Stomach (tissue), 9 donors: ENCODE measurements around the gene PMM2. TPM values are rescaled to one million over a fixed set of nuclear protein-coding genes. Genes with fewer than 3 reads are reported as not detected.

Experiments
- DNase-seq, 2 donors: peaks; one replicate each; pipeline versions ENCODE4 v3.0.0 to v3.0.0-alpha.2; 2013 to 2019
- H3K27ac ChIP-seq, 5 donors: fragments of 200-600 bp in 4 of 5; sonication (generic) in 4 of 5; one replicate each; pipeline ENCODE4 v1.5.1; 2013 to 2019; ENCODE audit warnings: mild to moderate bottlenecking in 1 of 5, moderate library complexity in 1 of 5
- H3K27me3 ChIP-seq, 3 donors: fragments of 200-600 bp; sonication (generic); one replicate each; pipeline ENCODE4 v1.5.1; 2017 to 2019; ENCODE audit warnings: mixed run types in 1 of 3
- H3K36me3 ChIP-seq, 4 donors: fragments of 200-600 bp; sonication (generic); 1 replicate in 3 of 4; 2 replicates in 1 of 4; pipeline ENCODE4 v1.5.1; 2016 to 2019
- H3K4me1 ChIP-seq, 4 donors: fragments of 200-600 bp; sonication (generic); one replicate each; pipeline ENCODE4 v1.5.1; 2016 to 2019
- H3K4me3 ChIP-seq, 4 donors: fragments of 200-600 bp; sonication (generic) in 3 of 4; one replicate each; pipeline ENCODE4 v1.5.1; 2016 to 2019; ENCODE audit warnings: mild to moderate bottlenecking in 1 of 4
- H3K9me3 ChIP-seq, 4 donors: fragments of 200-600 bp; sonication (generic); one replicate each; pipeline ENCODE4 v1.5.1; 2016 to 2019
- CTCF ChIP-seq, 7 experiments: fragments of 450-650 bp in 4 of 7; fragments of 200-600 bp in 3 of 7; sonication (generic) in 3 of 7; IDR thresholded peaks; one replicate each; pipeline ENCODE4 v1.5.1; 2016 to 2019; ENCODE audit warnings: antibody characterized with exemption in 7 of 7, control low read depth in 2 of 7, mild to moderate bottlenecking in 1 of 7
- EP300 ChIP-seq: sonication (generic); formaldehyde crosslinking; IDR thresholded peaks from one replicate; pipeline ENCODE4 v1.6.1; 2017; ENCODE audit warnings: antibody characterized with exemption
- POLR2A ChIP-seq, 4 donors: fragments of 450-650 bp; IDR thresholded peaks; one replicate each; pipeline ENCODE4 v1.6.1; 2016; ENCODE audit warnings: antibody characterized with exemption in 4 of 4, control low read depth in 2 of 4, mild to moderate bottlenecking in 1 of 4, moderate library complexity in 1 of 4
- POLR2AphosphoS5 ChIP-seq, 3 donors: sonication (generic); formaldehyde crosslinking; IDR thresholded peaks; one replicate each; pipeline ENCODE4 v1.6.1; 2016; ENCODE audit warnings: antibody characterized with exemption in 3 of 3
- WGBS, 5 donors: extraction: QIAGEN DNeasy Blood & Tissue Kit in 3 of 5; methylation state at CpG; one replicate each; pipeline versions ENCODE4 v1.1.5 to v1.1.7; 2013 to 2018; 5-methylcytosine and 5-hydroxymethylcytosine counted together
- intact Hi-C: fragments of 100-400 bp; cut with DNase I; formaldehyde crosslinking; loops from one replicate; pipeline ENCODE4 v1.15.1; 2023; ENCODE audit warnings: low total_unique reads
- polyA plus RNA-seq, 3 donors: library from polyadenylated mRNA; stranded (reverse); fragments of 200-250 nt; gene quantifications; one replicate each; pipeline ENCODE4 v1.2.3, GENCODE V29; 2013
- total RNA-seq, 5 donors: library from RNA; depleted of rRNA; stranded (reverse); fragments of >200 nt; gene quantifications; one replicate each; pipeline versions ENCODE4 v1.1.0 to v1.2.3, GENCODE V29; 2014 to 2016
- donor health status: healthy with polysubstance abuse.
- donor health status: Bipolar disorder and iron deficiency.
- donor health status: healthy.

PMM2 gene
- total and polyA plus RNA-seq, 8 donors = 15.1 to 89.3 (median 40.4) TPM

- peak; percentile 55 to 76 for DNase-seq
- Histone ChIP-seq H3K4me1 (peaks cover 57 to 73% (median 69%) of the 10 kb centered on the region in 4 donors), H3K27ac (peak overlapping the region; percentile 33 to 94 (median 74)), H3K36me3 (peaks cover 32 to 38% (median 37%) of the 10 kb centered on the region in 4 donors), H3K4me3 (peak overlapping the region in 1 of 4 donors; percentile 6), H3K9me3 (no peaks in the 10 kb centered on the region), H3K27me3 (no peaks in the 10 kb centered on the region)
- TF ChIP-seq CTCF (IDR thresholded peaks at IDR 0.05) (no peak), POLR2AphosphoS5 (IDR thresholded peaks at IDR 0.05) (peak; percentile 43 to 82 (median 57))
- WGBS, 5 donors = 42 to 63% (median 45%) methylated on average over 22 to 25 of the region's 25 CpGs
- intact Hi-C loops = no loop called here
Observed at GRCh38 chr16:8859913-8860881, 62.6 kb downstream of the PMM2 start.

- Histone ChIP-seq H3K36me3 (peaks cover 19 to 23% (median 22%) of the 10 kb centered on the region in 4 donors), H3K9me3 (no peaks in the 10 kb centered on the region), H3K27me3 (no peaks in the 10 kb centered on the region), H3K4me1 (peaks cover 72 to 86% (median 83%) of the 10 kb centered on the region in 4 donors), H3K4me3 (no peak overlapping the region), H3K27ac (peak overlapping the region; percentile 62 to 94 (median 74))
- TF ChIP-seq POLR2AphosphoS5 (IDR thresholded peaks at IDR 0.05) (peak in 1 of 3 donors; percentile 10), POLR2A (IDR thresholded peaks at IDR 0.05) (no peak)
- intact Hi-C loops = no loop called here
- WGBS, 5 donors = 61 to 81% (median 63%) methylated on average over 9 to 14 of the region's 14 CpGs
- DNase-seq = no peak
Observed at GRCh38 chr16:8861563-8862308, 64.1 kb downstream of the PMM2 start.

- Histone ChIP-seq H3K4me3 (no peak overlapping the region), H3K36me3 (peaks cover 16 to 19% (median 18%) of the 10 kb centered on the region in 4 donors), H3K27me3 (no peaks in the 10 kb centered on the region), H3K27ac (peak overlapping the region in 4 of 5 donors; percentile 68 to 94 (median 81)), H3K4me1 (peaks cover 77 to 94% (median 90%) of the 10 kb centered on the region in 4 donors), H3K9me3 (no peaks in the 10 kb centered on the region)
- WGBS, 5 donors = 74 to 85% (median 79%) methylated on average over 14 of the region's 14 CpGs
- no peak for DNase-seq
- intact Hi-C loops = no loop called here
- TF ChIP-seq CTCF (IDR thresholded peaks at IDR 0.05) (no peak), POLR2AphosphoS5 (IDR thresholded peaks at IDR 0.05) (no peak), POLR2A (IDR thresholded peaks at IDR 0.05) (no peak), EP300 (no peak)
Observed at GRCh38 chr16:8862309-8863130, 64.9 kb downstream of the PMM2 start.

GRCh38 chr16:8863594-8864424, 66.2 kb downstream of the PMM2 start:
- intact Hi-C loops = no loop called here
- 27 to 55% (median 41%) methylated on average over 7 to 17 of the region's 17 CpGs for WGBS, 5 donors
- Histone ChIP-seq H3K36me3 (peaks cover 5 to 8% (median 6%) of the 10 kb centered on the region in 4 donors), H3K27me3 (no peaks in the 10 kb centered on the region), H3K9me3 (no peaks in the 10 kb centered on the region), H3K27ac (peak overlapping the region; percentile 41 to 94 (median 71)), H3K4me1 (peaks cover 77 to 94% (median 89%) of the 10 kb centered on the region in 4 donors), H3K4me3 (peak overlapping the region in 1 of 4 donors; percentile 29)
- TF ChIP-seq POLR2AphosphoS5 (IDR thresholded peaks at IDR 0.05) (peak in 1 of 3 donors; percentile 5), POLR2A (IDR thresholded peaks at IDR 0.05) (no peak)
- peak; percentile 86 to 87 for DNase-seq
